GM21381 (cell line): ENCODE measurements around the gene LPCAT1.
"Not testable (repeated sequence)": the region's sequence is repeated elsewhere in the genome, so short reads cannot be mapped to it uniquely, and the experiment has no call there.

ENCODE experiments used
- ATAC-seq: cut with Tn5 transposase; IDR thresholded peaks from one replicate; pipeline ENCODE4 v1.9.1; 2021; ENCODE audit warnings: mild to moderate bottlenecking, moderate library complexity; ENCODE audit not compliant: unreplicated experiment

LPCAT1 gene

DNA sequence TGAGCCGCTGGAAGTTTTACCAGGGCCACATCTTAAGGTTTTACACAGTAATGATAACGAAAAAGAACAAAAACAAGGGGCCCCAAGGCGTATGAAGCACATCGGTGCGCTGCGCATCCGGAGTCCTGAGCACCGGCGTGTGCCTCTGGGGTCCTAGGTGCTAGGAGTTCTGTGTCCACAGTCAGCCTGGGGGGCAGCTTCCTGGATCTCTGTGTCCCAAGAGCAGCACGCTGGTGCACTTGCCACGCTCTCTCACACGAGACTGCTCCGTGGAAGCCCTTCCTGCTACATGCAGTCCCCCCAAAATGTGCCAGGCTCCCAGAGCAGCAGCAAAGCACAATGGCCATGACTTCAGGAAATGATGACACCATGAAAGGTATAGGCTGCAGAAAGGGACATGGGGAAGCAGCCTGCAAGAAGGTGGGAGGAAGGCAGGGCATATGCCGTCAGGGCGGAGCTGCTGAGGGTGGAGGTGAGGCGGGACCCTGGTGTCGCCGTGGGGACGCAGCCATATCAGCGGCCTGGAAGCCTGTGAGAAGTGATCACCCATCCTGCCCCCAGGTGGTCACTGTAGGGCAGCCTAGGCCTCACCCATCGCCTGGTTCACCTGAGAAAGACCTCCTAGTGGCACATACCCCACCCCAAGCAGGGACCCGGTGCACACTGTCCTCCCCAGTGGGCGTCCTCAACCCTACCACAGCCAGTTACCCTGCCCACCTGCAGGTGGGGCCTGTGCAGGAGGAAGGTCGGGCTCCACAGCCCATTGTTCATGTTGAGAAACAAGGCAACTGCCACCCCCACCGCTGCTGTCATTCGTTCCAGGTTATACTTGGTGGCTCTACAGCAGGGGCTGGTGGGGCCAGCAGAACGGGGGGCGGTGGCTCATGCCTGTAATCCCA is 54.9 kb downstream of the LPCAT1 start:
- no peak for ATAC-seq

DNA sequence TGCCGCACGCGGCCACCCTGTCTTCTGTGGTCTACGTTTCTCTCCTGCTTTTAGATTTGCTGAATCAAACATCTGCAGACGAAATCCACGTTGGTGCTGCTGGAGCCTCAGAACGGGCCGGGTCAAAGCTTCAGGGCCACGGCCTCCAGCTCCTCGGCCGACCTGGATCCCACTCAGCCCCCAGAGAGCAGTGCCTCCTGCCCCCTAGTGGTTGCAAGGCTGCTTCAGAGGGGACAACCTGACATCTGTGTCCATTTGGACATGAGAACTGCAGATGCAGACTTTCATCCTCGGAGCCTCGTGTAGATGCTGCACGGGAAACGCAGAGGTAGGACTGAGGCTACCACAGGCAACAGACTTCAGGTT is 55.5 kb downstream of the LPCAT1 start:
- no peak for ATAC-seq

DNA sequence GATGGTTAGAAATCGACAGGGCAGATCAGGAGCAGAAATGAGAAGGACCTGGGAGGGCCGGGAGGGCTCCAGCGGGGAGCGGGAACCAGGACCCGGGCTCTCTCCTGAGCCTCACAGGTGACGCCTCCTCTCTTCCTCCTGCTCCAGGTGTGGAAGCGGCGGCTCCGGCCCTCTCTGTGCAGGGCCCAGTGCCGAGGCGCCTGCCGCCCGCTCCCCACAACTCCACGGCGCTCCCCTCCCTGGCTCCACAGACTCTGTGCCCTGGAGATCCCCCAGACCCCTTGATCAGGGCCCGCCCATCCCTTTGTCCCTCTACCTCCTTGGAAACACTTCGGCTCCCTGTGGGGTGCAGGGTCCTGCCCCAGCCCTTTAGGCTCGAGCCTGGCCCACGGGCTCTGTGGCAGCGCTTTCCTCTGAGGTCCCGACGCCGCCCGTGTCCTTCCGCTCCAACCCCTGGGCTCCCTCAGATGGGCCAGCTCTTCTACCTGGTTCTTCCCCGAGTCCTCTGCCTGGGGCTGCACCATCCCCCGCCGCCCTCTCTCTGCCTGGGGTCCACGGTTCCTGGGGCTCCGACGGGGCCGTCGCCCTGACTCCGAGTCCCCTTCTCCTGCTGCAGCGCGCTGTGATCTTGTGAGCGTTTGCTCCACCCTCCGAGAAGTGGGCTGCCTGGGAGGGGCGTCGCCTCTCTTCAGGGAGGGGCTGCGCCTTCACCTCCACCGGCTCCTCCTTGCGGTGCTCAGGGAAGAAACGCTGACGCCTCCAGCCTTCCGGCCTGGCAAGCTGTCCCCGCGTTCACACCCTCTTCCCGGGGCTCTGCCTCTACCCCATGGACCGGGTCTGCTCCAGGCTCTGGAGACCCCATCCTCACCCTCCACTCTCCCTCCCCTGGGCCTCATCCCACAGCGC is 56.2 kb downstream of the LPCAT1 start:
- ATAC-seq = no peak

DNA sequence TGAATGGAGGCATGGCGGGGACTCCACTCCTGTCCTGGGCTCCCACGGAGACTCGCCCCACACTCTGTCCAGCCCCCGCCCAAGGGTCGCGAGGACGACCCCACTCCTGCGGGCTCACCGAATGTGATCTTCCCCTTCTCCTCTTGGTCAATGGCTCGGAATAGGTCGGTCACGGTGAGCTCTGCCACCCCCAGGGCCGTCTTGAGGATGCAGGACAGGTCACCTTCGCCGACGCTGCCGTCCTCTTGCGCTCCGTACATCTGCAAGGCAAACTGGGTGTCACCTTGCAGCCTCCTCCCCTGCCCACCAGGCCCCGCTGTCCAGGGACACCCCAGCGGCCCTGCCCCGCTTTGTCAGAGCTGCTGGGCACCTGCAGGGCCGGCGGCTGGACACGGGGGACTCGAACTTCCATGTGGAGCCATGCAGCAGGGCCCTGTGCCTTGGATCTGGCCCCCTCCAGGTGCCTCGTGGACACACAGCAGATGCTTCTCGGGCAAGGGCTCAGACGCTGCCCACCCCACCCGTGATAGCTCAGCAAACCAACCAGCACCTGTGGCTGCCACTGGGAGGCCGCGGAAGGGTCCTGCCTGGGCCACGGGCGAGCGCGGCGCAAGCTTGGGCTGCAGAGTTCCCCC is 57.0 kb downstream of the LPCAT1 start:
- no peak for ATAC-seq

DNA sequence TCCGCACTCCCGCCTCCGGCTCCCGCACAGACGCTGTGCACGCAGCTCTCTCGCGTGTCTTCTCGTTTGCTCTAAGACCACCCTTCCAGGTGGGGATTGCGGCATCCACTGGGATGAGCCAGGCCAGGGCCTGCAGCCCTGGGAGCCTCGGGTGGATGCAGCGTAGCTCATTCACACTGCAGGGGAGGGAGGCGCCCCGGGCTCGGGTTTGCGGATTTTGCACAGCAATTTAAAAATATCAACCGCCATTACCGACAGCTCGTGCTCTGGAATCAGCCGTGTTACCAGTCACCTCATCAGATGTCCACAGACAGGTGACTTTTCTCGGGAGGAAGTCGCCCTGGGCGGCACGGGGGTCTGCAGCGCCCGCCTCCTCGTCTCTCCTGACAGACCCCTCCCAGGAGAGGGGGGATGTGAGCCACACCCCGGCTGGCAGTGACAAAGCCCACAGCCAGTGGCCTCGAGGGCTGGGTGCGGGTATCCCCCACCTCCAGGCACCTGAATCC is 57.7 kb downstream of the LPCAT1 start:
- no peak for ATAC-seq

DNA sequence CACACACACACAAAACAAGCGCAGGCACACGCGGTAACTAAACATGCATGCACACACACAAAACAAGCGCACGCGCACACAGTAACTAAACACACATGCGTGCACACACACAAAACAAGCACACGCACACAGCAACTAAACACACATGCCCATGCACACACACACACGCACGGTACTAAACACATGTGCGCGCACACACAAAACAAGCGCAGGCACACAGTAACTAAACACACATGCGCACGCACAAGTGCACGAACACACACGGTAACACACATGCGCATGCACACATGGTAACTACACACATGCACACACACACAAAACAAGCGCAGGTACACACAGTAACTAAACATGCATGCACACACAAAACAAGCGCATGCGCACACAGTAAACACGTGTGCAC is 58.6 kb downstream of the LPCAT1 start:
- no peak for ATAC-seq

DNA sequence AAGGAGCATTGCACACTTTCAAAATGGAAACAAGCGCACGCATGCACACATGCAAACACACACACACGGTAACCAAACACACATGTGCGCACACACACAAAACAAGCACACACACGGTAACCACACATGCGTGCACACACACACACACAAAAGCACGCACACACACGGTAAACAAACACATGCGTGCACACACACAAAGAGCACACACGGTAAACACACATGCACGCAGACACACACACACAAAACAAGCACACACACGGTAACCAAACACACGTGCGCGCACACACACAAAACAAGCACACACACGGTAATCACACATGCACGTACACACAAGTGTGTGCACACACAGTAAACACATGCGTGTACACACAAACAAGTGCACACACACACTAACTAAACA is 59.2 kb downstream of the LPCAT1 start:
- ATAC-seq = no peak

DNA sequence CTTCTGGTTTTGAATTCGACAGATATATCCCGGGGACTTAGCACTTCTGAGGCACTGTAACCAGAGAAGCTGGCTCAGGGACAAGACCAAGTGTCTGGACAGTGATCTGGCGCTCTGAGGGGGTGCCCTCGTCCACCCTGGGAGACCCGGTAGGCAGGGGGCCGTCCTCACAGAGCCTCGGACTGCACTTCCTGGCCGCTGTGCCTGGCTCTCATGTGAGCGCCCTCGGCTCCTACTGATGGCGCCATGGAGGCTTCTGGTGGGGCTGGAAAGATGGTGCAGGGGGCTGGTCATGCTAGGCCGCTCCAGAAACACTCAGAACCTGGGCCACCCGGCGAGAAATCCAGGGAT is 59.7 kb downstream of the LPCAT1 start:
- ATAC-seq = no peak

DNA sequence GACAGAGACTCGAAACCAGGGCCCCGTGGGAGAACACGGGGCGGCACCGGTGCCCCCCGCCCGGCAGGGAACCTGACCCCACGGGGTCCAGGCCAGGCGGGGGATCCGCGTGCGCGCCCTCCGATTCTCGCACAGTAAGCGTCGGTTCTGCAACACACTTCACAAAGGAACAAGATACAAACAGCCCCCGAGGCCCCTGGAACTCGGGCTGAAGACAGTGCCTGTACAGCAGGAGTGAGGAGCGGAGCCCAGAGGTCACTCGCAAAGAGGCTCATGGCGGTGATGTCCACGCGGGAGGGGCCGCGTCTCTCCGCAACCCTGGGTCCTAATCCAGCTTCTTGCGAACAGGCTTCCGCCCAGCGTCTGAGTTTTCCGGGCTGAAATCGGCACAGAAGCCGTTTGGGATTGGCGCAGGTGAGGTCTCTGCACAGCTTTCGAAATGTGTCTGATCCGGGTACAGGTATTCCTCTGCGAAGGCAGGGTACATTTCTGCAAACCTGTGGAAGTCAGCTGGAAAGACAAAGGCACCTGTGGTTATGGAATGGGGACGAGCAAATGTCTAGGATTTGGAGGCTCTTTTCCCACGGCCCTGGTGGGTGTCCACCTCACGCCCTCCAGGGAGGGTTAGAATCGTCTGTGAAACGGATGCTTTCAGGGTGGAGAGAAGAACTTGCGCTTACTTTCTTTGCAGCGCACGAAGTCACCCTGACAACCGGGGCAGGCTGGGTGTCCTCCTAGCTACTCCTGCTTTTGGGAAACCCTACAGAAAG is 60.2 kb downstream of the LPCAT1 start:
- no peak for ATAC-seq

DNA sequence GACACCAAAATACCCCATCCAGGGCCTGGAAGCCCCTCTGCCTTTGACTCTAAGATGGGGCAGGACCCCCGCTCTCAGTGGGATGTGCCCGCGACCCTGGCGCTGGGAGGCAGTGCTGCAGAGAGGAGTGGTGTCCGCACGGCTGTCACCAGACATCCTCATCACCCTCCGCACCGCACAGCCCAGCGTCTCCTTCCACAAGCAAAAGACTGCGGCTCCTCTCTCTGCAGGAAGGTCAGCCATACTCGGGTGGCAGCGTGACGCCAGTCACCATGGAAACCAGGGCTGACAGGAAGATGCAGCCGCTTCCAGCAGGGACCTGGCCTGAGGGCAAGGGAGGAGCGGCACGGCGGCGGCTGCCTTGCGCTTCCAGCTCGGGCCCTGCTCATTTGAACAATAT is 61.4 kb downstream of the LPCAT1 start:
- ATAC-seq = no peak

DNA sequence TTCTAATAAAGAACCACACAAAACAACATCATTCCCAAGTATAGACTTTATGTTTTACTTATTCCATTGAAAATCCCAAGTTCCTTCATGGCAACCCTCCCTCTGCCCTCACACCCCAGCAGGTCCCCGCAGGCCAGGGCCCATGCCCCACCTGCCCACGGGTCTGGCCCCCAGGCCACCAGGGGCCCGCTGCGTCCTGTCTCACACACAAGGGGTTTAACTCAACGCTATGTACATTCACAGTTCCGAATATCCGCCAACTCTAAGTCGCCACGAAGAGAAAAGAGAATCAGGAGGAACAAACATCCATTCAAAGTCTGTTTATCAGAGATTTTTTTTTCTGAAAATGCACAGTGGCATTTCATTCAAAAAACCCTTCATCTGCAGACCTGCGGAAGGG is 62.4 kb downstream of the LPCAT1 start:
- no peak for ATAC-seq

DNA sequence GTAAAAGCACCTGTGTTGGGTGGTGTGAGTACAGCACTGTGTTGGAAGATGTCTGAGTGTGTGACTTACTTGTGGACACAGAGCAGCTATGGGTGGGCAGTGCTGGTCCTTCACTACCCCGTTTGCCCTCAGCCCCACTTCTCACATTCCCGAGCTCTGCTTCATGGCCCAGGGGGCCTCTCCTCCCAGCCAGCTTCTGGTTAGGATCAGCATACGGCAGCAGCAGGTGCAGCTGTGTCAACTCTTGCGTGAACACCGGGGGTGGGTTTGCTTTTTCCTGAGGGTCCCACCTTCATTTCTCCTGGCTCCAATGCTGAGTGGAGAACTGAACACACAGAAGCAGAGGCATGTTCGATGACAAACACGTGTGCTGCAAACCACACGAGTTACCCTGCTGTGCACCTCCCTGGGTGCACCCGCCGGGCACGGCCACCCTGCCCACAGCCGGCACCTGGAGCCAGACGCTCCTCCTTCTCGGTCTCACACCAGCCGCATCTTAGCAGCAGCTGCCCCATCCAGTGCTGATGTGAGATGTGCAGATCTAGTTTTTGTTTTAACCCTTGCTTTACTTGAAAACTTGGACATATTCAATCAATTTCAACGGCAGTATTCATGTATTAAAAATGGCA is 63.6 kb downstream of the LPCAT1 start:
- ATAC-seq = no peak

DNA sequence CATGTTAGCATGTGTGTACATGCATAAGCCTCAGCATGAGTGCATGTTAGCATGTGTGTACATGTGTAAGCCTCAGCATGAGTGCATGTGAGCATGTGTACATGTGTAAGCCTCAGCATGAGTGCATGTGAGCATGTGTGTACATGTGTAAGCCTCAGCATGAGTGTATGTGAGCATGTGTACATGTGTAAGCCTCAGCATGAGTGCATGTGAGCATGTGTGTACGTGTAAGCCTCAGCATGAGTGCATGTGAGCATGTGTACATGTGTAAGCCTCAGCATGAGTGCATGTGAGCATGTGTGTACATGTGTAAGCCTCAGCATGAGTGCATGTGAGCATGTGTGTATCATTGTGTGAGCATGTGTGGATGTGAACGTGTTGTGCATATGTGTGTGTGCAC is 64.3 kb downstream of the LPCAT1 start:
- not testable (repeated sequence) for ATAC-seq

DNA sequence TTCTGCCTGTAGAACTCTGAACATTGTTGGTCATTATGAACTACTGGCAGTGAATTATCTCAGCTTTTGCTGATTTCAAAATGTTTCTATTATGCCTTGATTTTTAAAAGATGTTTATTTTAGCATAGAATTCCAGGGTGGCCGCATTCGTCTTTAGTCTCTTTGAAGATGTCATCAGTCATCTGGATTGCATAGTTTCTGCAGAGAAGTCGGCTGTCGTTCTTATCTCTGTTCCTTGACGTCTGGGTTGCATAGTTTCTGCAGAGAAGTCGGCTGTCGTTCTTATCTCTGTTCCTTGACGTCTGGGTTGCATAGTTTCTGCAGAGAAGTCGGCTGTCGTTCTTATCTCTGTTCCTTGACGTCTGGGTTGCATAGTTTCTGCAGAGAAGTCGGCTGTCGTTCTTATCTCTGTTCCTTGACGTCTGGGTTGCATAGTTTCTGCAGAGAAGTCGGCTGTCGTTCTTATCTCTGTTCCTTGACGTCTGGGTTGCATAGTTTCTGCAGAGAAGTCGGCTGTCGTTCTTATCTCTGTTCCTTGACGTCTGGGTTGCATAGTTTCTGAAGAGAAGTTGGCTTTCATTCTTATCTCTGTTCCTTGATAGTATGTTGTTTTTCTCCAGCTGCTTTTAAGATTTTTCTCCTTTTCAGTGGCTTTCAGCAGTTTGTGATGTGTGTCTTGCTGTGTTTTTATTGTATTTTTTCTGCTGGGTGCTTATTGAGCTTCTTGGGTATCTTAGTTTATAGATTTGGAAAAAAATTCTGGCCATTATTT is 67.5 kb downstream of the LPCAT1 start:
- not testable (repeated sequence) for ATAC-seq

DNA sequence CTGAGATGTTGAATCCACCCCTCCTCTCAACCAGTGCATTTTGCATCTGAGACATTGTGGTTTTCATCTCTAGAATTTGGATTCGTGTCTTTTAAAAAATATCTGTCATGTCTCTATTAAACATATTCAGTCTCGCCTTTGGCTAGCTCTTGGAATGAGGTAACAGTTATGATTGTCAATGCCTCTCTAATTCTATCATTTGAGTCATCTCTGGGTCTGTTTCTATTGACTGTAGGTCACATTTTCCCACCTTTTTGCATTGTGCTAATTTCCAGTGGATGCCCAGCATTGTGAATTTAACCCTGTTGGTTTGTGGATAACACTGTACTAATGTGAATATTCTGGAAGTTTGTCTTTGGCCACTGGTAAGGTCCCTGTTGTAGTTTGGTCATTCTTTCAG is 70.1 kb downstream of the LPCAT1 start:
- no peak for ATAC-seq

DNA sequence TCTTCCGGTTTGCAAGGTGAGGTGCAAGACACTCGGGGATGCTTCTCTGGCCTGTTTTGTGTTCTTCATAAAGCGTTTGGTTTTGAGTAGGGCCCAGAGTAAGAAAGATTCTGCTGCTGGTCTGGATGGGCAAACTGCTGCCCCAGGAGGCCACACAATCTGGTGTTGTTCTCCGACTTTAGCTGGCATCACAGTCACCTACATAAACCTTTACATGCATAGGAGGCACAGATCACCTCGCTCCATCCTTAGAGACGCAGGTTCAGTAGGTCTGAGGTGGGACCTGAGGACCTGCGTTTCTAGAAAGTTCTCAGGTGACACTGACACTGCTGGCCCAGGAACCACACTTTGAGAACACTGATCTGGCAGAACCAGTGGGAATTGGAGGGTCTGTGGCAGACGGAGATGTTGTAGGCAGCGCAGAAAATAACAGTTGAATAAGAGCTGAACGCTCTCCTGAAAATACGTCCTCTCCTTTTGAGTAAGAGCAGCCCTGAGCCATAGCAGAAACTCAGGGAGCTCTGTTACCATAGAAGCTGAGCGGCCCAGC is 74.6 kb downstream of the LPCAT1 start:
- ATAC-seq = no peak

DNA sequence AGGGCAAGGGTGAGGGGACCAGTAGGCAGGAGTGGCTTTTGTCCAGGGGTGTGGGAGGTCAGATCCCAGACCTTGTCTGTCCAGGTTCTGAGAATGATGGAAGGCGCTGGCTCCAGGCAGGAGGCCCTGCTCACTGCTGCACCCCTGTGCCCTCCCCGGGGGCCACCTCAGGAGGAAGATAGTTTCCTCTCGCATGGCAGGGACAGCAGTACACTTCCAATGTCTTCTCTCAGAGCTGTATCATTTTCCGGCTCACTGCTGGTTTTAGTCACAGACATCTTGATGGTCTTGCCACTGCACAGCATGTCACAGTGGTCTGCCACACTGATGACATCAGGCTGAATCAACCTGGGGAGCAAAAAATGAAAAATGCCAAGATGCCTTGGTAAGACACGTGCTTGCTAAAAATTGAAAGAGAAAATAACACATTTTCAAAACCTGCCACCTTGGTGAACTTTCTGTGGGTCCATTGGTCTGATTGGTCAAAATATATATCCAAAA is 75.2 kb downstream of the LPCAT1 start:
- ATAC-seq = no peak

DNA sequence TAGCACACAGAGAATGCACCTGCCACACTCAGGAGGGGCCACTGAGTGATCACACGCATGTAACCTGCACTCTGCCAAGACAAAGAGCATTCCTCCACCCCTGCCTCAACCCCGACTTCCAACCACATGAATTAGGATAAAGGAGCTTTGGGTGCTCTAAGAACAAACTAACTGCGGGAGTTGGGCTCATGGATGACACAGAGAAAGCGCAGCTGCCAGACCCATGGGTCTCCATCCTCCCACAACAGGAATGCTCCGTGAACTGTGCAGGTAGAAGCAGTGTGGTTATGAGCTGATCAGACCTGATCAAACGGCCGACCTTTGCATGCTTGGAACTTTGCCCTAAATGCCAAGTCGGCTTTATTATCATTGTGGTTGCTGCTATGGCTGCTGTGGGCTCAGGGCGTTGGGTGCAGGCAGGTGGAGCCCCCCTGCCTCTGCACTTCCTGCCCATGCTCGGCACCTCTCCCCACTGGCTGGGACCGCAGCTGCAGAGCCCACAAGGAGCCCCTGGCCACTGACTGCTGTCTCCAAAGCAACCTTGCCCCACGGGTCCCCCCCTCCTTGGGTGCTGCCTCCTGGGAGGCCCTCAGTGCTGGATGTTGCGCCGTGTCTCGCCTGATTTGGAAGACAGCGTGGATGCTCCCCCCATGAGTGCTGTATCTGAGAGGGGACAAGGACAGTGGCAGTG is 75.9 kb downstream of the LPCAT1 start:
- no peak for ATAC-seq
